IMR-90 (cell line): ENCODE data around the gene TNIP2.

Experiments used
- MAZ ChIP-seq: IDR thresholded peaks from 2 replicates; pipeline ENCODE4 v1.6.1; 2012; ENCODE audit warnings: low read depth, mild to moderate bottlenecking, low read length, improper control_type of control experiment, moderate library complexity, borderline replicate concordance
- TF ChIP-seq, protein P1 (sequence below): conservative IDR thresholded peaks from 2 replicates; pipeline ENCODE4 v1.5.1; 2012; ENCODE audit warnings: mild to moderate bottlenecking, low read depth, low read length, improper control_type of control experiment

DNA sequence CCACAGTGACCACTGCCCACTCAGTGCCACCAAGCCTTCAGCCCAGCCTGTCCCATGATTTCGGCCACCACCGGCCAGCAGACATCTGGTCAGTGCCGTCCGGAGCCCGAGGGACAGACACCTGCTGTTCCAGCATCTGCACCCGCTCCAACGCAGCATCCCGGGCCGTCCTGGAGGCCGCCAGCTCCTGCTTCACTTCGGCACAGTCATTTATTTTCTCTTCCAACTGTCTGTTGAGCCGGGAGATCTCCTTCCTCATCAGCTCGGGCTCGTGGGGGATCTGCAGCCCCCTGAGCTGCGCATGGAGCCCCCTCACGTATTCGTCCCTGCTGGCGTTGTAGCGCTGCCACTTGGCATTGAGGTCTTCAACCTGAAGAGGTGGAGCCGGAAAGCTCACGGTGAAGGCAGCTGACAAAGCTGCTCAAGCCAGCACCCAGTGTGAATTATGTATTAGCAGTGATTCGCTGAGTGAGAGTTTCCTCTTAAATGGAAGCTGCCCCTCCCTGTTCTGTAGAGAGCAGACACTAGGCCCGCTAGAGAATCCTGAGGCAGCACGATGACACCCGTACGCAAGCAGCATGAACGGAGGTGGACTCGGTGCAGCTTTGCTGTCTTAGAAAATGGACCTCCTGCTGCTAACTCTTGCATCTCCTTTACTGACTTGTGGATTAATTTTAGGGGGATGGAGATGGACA lies 11.4 kb downstream of the TNIP2 start:
- no peak for TF ChIP-seq MAZ
- TF ChIP-seq, protein P1, sequence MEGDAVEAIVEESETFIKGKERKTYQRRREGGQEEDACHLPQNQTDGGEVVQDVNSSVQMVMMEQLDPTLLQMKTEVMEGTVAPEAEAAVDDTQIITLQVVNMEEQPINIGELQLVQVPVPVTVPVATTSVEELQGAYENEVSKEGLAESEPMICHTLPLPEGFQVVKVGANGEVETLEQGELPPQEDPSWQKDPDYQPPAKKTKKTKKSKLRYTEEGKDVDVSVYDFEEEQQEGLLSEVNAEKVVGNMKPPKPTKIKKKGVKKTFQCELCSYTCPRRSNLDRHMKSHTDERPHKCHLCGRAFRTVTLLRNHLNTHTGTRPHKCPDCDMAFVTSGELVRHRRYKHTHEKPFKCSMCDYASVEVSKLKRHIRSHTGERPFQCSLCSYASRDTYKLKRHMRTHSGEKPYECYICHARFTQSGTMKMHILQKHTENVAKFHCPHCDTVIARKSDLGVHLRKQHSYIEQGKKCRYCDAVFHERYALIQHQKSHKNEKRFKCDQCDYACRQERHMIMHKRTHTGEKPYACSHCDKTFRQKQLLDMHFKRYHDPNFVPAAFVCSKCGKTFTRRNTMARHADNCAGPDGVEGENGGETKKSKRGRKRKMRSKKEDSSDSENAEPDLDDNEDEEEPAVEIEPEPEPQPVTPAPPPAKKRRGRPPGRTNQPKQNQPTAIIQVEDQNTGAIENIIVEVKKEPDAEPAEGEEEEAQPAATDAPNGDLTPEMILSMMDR, result no peak
